ELF-1 (cell line): ENCODE measurements around the gene PAX6.
A peak's percentile ranks its signal among the peaks of the same experiment; 100 is the strongest.

Experiments
- DNase-seq: peaks from one replicate; pipeline ENCODE4 v3.0.0-alpha.2; 2016; ENCODE audit warnings: low read depth, low spot score

Gene PAX6

GRCh38 chr11:31798057-31798553 lies 13.0 kb downstream of the PAX6 start:
- DNase-seq, result no peak

GRCh38 chr11:31797190-31798056 lies 13.7 kb downstream of the PAX6 start:
- DNase-seq, result peak; percentile 25

DNA sequence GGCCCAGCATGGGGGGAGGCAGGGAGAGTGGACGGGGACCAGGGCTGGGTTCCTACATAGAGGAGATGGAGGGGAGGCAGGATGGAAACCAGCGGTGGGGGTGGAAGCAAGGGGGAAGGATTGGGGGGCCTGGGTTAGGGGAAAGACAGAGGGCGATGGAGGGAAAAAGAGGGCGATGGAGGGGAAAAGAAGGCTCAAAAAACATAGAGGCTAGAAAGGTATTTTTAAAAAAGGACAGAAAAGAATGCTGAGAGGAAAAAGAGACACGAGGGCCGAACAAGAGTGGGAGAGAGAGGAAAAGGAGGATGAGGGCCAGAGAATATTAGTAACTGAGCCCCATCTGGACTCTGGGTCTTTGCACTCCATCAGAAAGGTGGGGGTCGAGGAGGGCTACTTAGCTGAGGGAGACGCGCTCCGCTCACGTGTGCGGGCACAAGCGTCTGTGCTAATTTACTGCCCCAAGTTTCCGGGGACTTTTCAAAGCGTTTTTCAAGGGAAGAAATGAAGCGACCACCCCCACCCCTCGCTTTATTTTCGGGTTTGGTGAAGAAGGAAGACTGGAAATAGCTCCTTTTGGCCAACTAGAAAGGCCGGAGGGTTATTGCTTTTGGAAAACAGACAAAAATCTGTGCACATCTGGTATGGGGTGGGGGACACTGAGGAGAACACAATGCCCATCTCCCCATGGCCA lies 14.5 kb downstream of the PAX6 start:
- DNase-seq, result no peak

DNA sequence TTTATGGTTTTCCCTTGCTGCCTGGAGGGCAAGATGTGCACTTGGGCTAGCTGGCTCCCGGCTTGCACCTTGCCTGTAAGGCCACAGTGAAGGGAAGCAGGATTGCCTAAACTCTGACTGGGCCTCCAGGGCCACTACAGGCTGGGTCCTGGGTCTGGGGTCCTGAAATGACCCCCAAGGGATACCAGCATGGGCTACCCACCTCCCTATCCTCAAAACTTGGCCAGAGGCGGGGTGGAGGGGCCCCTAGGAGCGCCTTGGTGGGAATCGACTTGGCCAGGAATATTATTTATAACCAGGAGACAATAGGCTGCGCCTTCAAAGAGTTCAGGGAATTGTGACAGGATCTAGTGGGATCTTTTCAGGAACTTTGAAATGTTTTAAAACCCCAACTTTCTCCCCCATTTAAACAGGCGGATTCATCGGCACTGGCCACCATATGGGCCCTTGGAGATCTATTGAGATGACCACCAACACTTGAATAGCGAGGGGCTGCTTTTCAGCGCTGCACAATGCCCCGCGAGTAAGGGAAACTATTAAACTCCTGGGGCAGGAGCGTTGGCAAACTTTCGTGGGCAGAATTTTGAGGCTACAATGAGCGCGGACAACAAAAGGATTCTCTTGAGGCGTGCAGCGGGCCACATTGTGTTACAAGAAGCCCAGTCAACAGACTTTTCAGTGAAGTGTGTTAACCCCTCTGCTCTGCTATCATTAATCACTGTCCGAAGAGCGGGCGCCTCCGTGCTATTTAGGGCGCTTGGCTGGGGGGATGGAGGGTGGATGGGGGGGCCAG lies 15.2 kb downstream of the PAX6 start:
- DNase-seq, result no peak

- no peak for DNase-seq
These were observed 16.6 kb downstream of the PAX6 start for GRCh38 chr11:31794548-31794947.

DNA sequence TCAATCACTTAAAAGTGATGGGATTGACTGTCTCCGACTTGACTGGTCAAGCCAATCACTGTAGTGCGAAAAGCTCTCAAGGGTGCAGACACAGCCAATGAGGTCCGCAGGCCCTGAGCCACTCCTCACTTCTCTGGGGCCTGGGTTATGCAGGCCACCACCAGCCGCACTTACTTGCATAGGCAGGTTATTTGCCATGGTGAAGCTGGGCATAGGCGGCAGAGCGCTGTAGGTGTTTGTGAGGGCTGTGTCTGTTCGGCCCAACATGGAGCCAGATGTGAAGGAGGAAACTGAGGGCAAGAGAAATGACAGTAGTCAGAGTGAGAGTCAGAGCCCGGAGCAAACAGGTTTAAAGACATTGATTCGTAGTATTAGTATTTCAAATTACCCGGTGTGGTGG lies 17.9 kb downstream of the PAX6 start:
- DNase-seq, result no peak

GRCh38 chr11:31792456-31792855 lies 18.7 kb downstream of the PAX6 start:
- no peak for DNase-seq

DNA sequence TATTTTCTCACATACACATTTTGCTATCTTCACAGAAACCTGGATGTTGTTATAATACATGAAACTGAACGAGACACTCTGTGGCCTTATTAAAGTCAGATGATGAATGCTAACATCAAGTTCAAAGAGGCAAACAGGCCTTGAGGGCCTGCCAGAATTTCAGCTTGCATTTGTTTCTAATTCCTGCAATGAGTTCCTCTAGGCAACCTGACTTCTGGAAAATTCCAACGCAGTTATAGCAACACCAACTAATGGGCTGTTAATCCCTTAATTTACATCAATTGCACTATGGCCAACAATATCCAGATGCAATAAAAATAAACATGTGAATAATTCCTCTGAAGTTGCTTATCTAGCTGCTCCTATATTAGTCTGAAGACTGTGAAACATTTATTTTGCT lies 19.1 kb downstream of the PAX6 start:
- DNase-seq, result no peak

DNA sequence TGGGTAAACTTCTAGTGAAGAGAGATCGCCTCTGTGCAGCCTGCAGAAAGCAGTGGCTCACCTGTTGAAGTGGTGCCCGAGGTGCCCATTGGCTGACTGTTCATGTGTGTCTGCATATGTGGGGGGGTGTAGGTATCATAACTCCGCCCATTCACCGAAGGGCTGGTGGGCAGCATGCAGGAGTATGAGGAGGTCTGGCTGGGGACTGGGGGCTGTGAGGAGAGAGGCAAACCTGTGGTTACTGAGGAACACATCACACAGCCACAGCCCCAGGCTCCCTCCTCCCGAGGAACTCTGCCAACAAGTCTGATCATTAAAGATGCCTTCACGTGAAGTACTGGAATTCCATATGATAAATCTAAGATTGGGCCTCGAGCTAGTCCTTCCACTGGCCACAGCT lies 20.5 kb downstream of the PAX6 start:
- DNase-seq, result no peak

- no peak for DNase-seq
These were observed 23.0 kb downstream of the PAX6 start for GRCh38 chr11:31788085-31788484.

DNA sequence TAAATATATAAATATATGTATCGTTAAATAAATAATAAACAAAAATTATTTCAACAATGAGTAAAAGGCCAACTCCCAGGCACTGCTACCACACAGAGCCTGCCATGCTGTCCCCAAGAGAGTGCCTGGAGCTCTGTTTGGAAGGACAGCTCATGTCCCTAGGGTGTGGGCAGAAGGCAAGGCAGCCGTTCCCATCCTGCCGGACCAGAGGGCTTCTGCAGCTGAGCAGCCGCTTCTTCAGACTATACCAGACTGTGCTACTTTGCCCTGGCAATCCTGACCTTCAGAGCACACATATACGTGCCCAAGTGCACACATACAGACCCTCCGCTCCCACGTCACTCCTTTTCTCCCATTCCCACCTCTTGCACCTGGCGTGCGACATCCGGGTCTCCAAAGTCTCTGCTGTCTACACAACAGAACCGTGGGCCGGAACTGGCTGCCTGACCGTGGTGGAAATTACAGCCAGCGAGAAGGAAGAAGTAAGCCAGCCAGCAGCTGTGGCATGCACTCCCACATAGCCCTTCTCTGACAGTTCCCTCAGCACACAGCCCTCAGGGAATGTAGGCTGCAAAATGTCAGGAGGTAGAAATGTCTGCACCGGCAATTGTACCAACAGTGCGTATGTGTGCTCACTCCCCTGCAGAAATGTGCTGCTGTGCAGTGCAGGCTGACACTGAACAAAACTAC lies 24.0 kb downstream of the PAX6 start:
- peak; percentile 50 for DNase-seq

DNA sequence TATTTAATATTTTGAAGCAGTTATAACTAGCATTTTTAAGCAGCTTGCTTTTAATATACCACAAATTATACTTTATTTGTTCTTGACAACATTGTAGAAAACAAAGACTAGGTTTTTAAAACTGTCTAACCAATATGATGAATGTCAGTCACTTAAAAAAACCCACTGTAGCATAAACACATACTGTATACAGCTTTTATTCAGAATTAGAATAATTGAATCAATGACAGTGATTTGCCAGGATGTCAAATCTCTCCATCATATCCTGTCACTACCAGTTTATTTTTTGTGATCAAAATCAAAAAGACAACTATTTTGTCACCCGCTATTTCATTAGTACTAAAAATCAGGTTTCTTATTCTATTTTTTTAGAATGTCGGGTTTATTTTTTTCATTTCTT lies 26.5 kb downstream of the PAX6 start:
- no peak for DNase-seq

DNA sequence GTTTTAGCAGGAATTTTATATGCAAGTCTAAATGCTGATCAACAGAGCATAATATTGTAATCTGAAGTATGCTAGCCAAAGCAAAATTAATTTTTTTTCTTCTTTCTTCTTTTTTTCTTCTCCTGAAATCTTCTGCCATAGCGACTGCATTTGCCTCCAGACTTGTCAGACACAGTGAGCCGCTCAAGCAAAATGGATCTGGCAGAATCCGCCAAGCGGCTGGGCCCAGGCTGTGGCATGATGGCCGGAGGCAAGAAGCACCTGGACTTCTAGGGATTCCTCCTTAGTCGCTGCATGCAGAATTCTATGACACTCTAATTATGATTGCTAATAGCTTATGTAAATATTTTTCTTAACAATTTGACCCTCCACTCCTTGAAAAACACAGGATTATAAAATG lies 27.9 kb downstream of the PAX6 start:
- no peak for DNase-seq

DNA sequence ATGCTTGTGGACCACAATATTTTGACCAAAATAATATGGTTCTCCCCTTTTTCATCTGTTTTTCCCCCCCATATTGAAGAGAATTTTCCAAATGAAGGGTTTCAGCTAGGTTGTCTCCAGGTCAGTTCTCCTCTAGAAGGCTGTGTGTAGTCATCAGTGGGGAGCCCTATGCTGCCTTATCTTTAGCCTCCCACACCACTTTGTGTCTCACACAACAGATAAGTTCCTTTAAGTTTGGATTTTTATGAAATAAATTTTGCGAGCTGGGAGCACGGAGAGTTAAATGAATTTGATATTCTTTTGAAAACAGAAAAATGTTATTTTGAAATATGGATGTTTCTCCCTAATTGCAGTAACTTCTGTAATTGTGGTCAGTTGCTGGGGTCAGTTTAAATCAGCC lies 28.9 kb downstream of the PAX6 start:
- no peak for DNase-seq

- DNase-seq, result no peak
These were observed 30.6 kb downstream of the PAX6 start for GRCh38 chr11:31780480-31780971.

GRCh38 chr11:31780078-31780477 lies 31.0 kb downstream of the PAX6 start:
- DNase-seq, result no peak

- peak; percentile 23 for DNase-seq
These were observed 31.7 kb downstream of the PAX6 start for GRCh38 chr11:31779374-31779791.

- no peak for DNase-seq
These were observed 38.7 kb downstream of the PAX6 start for GRCh38 chr11:31772412-31772811.

GRCh38 chr11:31770011-31770700 lies 41.0 kb downstream of the PAX6 start:
- DNase-seq, result no peak

DNA sequence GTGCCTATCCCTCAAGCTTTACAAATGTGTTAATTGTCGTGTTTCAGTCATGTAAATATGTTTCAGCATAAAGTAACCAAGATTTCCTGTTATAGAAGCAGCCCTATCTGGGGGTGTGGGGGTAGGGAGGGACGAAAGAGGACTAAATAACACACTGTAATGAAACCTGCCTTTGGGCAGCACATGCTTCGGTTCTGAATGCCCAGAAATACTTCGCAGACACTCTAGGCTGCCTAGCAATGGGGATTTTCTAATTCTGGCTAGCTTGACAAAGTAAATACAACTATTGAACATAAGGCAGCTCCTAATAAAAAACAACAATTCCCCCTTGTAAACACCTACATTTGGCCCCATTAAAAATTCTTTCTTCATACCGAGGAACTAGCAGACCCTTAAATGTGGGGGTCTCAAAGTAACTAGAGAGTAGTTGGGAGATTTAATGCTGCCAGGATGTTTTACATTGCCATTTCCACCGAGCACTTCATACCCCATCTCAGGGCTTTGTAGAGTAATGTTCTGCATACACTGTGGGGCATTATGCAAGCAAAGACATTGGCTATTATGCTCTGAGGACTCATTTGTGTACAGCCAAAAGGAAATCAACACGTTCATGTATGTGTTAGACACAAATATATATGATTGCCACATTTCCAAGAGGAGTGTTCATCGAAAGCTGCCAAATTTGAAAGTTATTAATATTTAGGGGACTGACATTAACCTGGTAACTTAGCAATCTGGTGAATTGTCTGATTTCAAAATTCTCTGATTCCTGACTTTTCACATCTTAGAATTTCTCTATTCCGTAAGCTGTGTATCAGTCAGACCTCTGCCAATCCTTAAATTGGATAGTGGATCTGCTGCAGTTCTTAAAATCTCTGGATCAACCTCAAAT lies 42.1 kb downstream of the PAX6 start:
- no peak for DNase-seq
